ENCODE data around the gene KRT83.

DNA sequence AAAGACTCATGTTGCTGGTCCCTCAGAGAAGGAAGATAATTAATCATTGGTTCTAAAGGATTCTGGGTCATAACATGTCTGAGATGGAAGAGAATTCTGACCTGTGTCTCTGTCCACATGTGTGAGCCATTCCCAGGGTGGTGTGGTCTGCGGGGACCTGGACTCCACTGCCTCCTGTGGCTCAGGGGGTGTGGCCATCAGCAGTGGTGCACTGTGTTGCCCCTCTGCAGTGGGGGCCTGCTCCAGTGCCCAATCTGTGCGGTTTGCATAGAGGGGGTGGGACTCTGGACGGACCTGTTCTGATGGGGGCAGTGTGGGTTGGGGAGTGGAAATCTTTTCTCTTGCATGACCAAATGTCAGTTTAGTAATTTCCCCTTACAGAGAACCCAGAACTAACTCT, 32.6 kb upstream of the KRT83 start:
- TF ChIP-seq FOXP2 (optimal IDR thresholded peaks at IDR 0.05; ENCODE audit: borderline replicate concordance, extremely low read depth, extremely low read length, insufficient read depth) = no peak
- TF ChIP-seq POLR2AphosphoS5 (IDR thresholded peaks at IDR 0.05; ENCODE audit: low read depth, low read length) = no peak
- no peak for TF ChIP-seq REST (IDR thresholded peaks at IDR 0.05; ENCODE audit: insufficient read depth in 1 of 2, low read depth in 2 of 2, low read length in 2 of 2)
- TF ChIP-seq TAF1 (IDR thresholded peaks at IDR 0.05; ENCODE audit: borderline replicate concordance, insufficient read depth, low read length) = no peak

All from PFSK-1 (cell line).